ENCODE measurements around the gene CCT8L2. TPM values are rescaled to one million over a fixed set of nuclear protein-coding genes. Genes with fewer than 3 reads are reported as not detected.
A peak's percentile ranks its signal among the peaks of the same experiment; 100 is the strongest.
"Not testable (repeated sequence)": the region's sequence is repeated elsewhere in the genome, so short reads cannot be mapped to it uniquely, and the experiment has no call there.

CCT8L2 gene
- total and polyA plus RNA-seq, 2 donors (not counting 3 experiments of a cell fraction or from before 2014, with no cell fraction given), result not detected

- H3K27ac ChIP-seq (ENCODE audit: insufficient read depth, low read depth, low read length); BruUV-seq (replicated peaks); H3K9ac ChIP-seq (replicated peaks; ENCODE audit: extremely low read depth, insufficient read depth, low read length); H3K4me2 ChIP-seq (ENCODE audit: insufficient read depth, low read length); H3K4me1 ChIP-seq (ENCODE audit: control insufficient read depth, extremely low read depth, insufficient read depth, low read length); H3K9me1 ChIP-seq (replicated peaks; ENCODE audit: control insufficient read depth, extremely low read depth, insufficient read depth, low read length); intact Hi-C loops (cut with micrococcal nuclease); POLR2A ChIA-PET; CTCF ChIA-PET; H3K36me3 ChIP-seq (ENCODE audit: control insufficient read depth in 2 of 2, extremely low read depth in 1 of 2, insufficient read depth in 2 of 2, low read length in 2 of 2); H3K79me2 ChIP-seq (ENCODE audit: control insufficient read depth, insufficient read depth, low read length); H2AFZ ChIP-seq (ENCODE audit: low read depth, low read length); DNase-seq (ENCODE audit: low read depth, low spot score); dilution Hi-C loops (cut with MboI; ENCODE audit: extremely low pct_ligation_motif_present, low sequenced_read_pairs); H4K20me1 ChIP-seq (replicated peaks; ENCODE audit: control insufficient read depth, extremely low read depth, insufficient read depth, low read length); FAIRE-seq; H3K4me3 ChIP-seq (replicated peaks in 1 of 3; ENCODE audit: insufficient read depth in 1 of 3, low read depth in 1 of 3, low read length in 3 of 3); H3K27me3 ChIP-seq (ENCODE audit: control insufficient read depth in 2 of 2, insufficient read depth in 2 of 2, low read length in 2 of 2); H3K9me3 ChIP-seq (replicated peaks; ENCODE audit: control insufficient read depth, insufficient read depth, low read length): not testable (repeated sequence)
Observed at GRCh38 chr22:16569240-16569834, 23.3 kb downstream of the CCT8L2 start.

GRCh38 chr22:16568425-16568758 lies 24.2 kb downstream of the CCT8L2 start:
- FAIRE-seq (no peak), DNase-seq (ENCODE audit: low read depth, low spot score) (no peak)
- BruUV-seq (replicated peaks), result no TSS peak
- no peaks in the 10 kb centered on the region for H3K36me3 ChIP-seq (ENCODE audit: control insufficient read depth in 2 of 2, extremely low read depth in 1 of 2, insufficient read depth in 2 of 2, low read length in 2 of 2)
- no peaks in the 10 kb centered on the region for H3K4me1 ChIP-seq (ENCODE audit: control insufficient read depth, extremely low read depth, insufficient read depth, low read length)
- intact Hi-C loops (cut with micrococcal nuclease) (no loop called here), dilution Hi-C loops (cut with MboI; ENCODE audit: extremely low pct_ligation_motif_present, low sequenced_read_pairs) (no loop called here)
- ChIA-PET POLR2A (no interaction called here), CTCF (no interaction called here)
- H3K27ac ChIP-seq (ENCODE audit: insufficient read depth, low read depth, low read length), result no peak overlapping the region
- no peak overlapping the region for H2AFZ ChIP-seq (ENCODE audit: low read depth, low read length)
- H3K27me3 ChIP-seq (ENCODE audit: control insufficient read depth in 2 of 2, insufficient read depth in 2 of 2, low read length in 2 of 2), result no peaks in the 10 kb centered on the region
- H3K9ac ChIP-seq (replicated peaks; ENCODE audit: extremely low read depth, insufficient read depth, low read length), result no peak overlapping the region
- H3K4me3 ChIP-seq (replicated peaks in 1 of 3; ENCODE audit: insufficient read depth in 1 of 3, low read depth in 1 of 3, low read length in 3 of 3), result no peak overlapping the region
- H4K20me1 ChIP-seq (replicated peaks; ENCODE audit: control insufficient read depth, extremely low read depth, insufficient read depth, low read length), result no peaks in the 10 kb centered on the region
- no peak overlapping the region for H3K4me2 ChIP-seq (ENCODE audit: insufficient read depth, low read length)
- no peaks in the 10 kb centered on the region for H3K9me1 ChIP-seq (replicated peaks; ENCODE audit: control insufficient read depth, extremely low read depth, insufficient read depth, low read length)
- TF ChIP-seq MYC (IDR thresholded peaks at IDR 0.05; ENCODE audit: low read depth, low read length), result no peak
- no peak for TF ChIP-seq MAX (IDR thresholded peaks at IDR 0.05; ENCODE audit: insufficient read depth, insufficient read length)
- TF ChIP-seq JUN (IDR thresholded peaks at IDR 0.05; ENCODE audit: borderline replicate concordance, insufficient read depth, insufficient read length, low read depth), result no peak
- TF ChIP-seq FOS (IDR thresholded peaks at IDR 0.05; ENCODE audit: borderline replicate concordance, insufficient read depth, low read length), result no peak
- TF ChIP-seq, protein P1, sequence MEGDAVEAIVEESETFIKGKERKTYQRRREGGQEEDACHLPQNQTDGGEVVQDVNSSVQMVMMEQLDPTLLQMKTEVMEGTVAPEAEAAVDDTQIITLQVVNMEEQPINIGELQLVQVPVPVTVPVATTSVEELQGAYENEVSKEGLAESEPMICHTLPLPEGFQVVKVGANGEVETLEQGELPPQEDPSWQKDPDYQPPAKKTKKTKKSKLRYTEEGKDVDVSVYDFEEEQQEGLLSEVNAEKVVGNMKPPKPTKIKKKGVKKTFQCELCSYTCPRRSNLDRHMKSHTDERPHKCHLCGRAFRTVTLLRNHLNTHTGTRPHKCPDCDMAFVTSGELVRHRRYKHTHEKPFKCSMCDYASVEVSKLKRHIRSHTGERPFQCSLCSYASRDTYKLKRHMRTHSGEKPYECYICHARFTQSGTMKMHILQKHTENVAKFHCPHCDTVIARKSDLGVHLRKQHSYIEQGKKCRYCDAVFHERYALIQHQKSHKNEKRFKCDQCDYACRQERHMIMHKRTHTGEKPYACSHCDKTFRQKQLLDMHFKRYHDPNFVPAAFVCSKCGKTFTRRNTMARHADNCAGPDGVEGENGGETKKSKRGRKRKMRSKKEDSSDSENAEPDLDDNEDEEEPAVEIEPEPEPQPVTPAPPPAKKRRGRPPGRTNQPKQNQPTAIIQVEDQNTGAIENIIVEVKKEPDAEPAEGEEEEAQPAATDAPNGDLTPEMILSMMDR (IDR thresholded peaks at IDR 0.05; ENCODE audit: extremely low read depth in 1 of 2, insufficient read depth in 1 of 2, low read depth in 1 of 2, low read length in 2 of 2), result no peak
- H3K79me2 ChIP-seq (ENCODE audit: control insufficient read depth, insufficient read depth, low read length), result no peaks in the 10 kb centered on the region
- no peaks in the 10 kb centered on the region for H3K9me3 ChIP-seq (replicated peaks; ENCODE audit: control insufficient read depth, insufficient read depth, low read length)

DNA sequence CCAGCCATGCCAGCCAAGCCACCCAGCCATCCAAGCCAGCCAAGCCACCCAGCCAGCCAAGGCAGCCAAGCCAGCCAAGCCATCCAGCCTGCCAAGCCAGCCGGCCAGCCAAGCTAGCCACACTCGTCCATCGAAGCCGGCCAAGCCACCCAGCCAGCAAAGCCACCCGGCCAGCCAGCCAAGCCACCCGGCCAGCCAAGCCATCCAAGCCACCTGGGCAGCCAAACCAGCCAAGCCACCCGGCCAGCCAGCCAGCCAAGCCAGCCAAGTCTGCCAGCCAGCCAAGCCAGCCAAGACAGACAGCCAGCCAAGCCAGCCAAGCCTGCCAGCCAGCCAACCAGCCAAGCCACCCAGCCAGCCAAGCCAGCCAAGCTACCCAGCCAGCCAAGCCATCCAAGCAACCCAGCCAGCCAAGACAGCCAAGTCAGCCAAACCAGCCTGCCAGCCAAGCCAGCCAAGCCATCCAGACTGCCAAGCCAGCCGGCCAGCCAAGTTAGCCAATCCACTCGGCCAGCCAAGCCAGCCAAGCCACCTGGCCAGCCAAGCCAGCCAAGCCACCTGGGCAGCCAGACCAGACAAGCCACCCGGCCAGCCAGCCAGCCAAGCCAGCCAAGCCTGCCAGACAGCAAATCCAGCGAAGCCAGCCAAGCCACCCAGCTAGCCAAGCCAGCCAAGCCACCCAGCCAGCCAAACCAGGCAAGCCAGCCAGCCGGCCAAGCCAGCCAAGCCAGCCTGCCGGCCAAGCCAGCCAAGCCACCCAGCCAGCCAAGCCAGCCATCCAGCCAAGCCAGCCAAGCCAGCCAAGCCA lies 24.8 kb downstream of the CCT8L2 start:
- H3K9me1 ChIP-seq (replicated peaks; ENCODE audit: control insufficient read depth, extremely low read depth, insufficient read depth, low read length); CTCF ChIA-PET; H3K9ac ChIP-seq (replicated peaks; ENCODE audit: extremely low read depth, insufficient read depth, low read length); H2AFZ ChIP-seq (ENCODE audit: low read depth, low read length); intact Hi-C loops (cut with micrococcal nuclease); dilution Hi-C loops (cut with MboI; ENCODE audit: extremely low pct_ligation_motif_present, low sequenced_read_pairs); H3K36me3 ChIP-seq (ENCODE audit: control insufficient read depth in 2 of 2, extremely low read depth in 1 of 2, insufficient read depth in 2 of 2, low read length in 2 of 2); H3K9me3 ChIP-seq (replicated peaks; ENCODE audit: control insufficient read depth, insufficient read depth, low read length); POLR2A ChIA-PET; H3K4me3 ChIP-seq (replicated peaks in 1 of 3; ENCODE audit: insufficient read depth in 1 of 3, low read depth in 1 of 3, low read length in 3 of 3); H4K20me1 ChIP-seq (replicated peaks; ENCODE audit: control insufficient read depth, extremely low read depth, insufficient read depth, low read length); H3K4me1 ChIP-seq (ENCODE audit: control insufficient read depth, extremely low read depth, insufficient read depth, low read length); H3K4me2 ChIP-seq (ENCODE audit: insufficient read depth, low read length); H3K27me3 ChIP-seq (ENCODE audit: control insufficient read depth in 2 of 2, insufficient read depth in 2 of 2, low read length in 2 of 2); BruUV-seq (replicated peaks); H3K79me2 ChIP-seq (ENCODE audit: control insufficient read depth, insufficient read depth, low read length); DNase-seq (ENCODE audit: low read depth, low spot score); H3K27ac ChIP-seq (ENCODE audit: insufficient read depth, low read depth, low read length): not testable (repeated sequence)
- FAIRE-seq, result peak; percentile 8

Measured in endothelial cell of umbilical vein (primary cell).